Liver (tissue), 9 donors: Measurements from ENCODE around the gene USP33. TPM values are rescaled to one million over a fixed set of nuclear protein-coding genes. Genes with fewer than 3 reads are reported as not detected.

Experiments used
- DNase-seq: peaks from one replicate; pipeline ENCODE4 v3.0.0-alpha.2; 2017; ENCODE audit warnings: low spot score
- H3K27ac ChIP-seq, 2 donors: one replicate each; pipeline ENCODE4 v1.7.0; 2013; ENCODE audit warnings: inconsistent platforms in 2 of 2, low read length in 2 of 2, control low read depth in 1 of 2, low read depth in 1 of 2, mild to moderate bottlenecking in 1 of 2
- H3K27me3 ChIP-seq, 4 donors: one replicate each; pipeline versions ENCODE4 v1.6.1 to v1.7.0; 2013; ENCODE audit warnings: low read length in 3 of 4, inconsistent platforms in 1 of 4, mild to moderate bottlenecking in 1 of 4, moderate library complexity in 1 of 4; ENCODE audit not compliant: control insufficient read depth in 4 of 4, insufficient read depth in 4 of 4
- H3K36me3 ChIP-seq, 4 donors: one replicate each; pipeline versions ENCODE4 v1.6.1 to v1.7.0; 2013; ENCODE audit warnings: low read length in 3 of 4, mild to moderate bottlenecking in 3 of 4, low read depth in 1 of 4, moderate library complexity in 1 of 4; ENCODE audit not compliant: control insufficient read depth in 4 of 4, insufficient read depth in 3 of 4
- H3K4me1 ChIP-seq, 4 donors: one replicate each; pipeline versions ENCODE4 v1.6.1 to v1.7.0; 2013; ENCODE audit warnings: low read length in 3 of 4, mild to moderate bottlenecking in 3 of 4, moderate library complexity in 1 of 4; ENCODE audit not compliant: control insufficient read depth in 4 of 4, insufficient read depth in 4 of 4
- H3K4me3 ChIP-seq, 3 donors: one replicate each; pipeline versions ENCODE4 v1.6.1 to v1.7.0; 2013; ENCODE audit warnings: low read length in 3 of 3, control low read depth in 1 of 3, low read depth in 1 of 3, mild to moderate bottlenecking in 1 of 3
- H3K9ac ChIP-seq, 2 donors: one replicate each; pipeline ENCODE4 v1.7.0; 2013; ENCODE audit warnings: low read length in 2 of 2, mild to moderate bottlenecking in 2 of 2, moderate library complexity in 2 of 2, control low read depth in 1 of 2, low read depth in 1 of 2
- H3K9me3 ChIP-seq, 4 donors: one replicate each; pipeline versions ENCODE4 v1.6.1 to v1.7.0; 2013; ENCODE audit warnings: low read length in 3 of 4; ENCODE audit not compliant: control insufficient read depth in 4 of 4
- ATF3 ChIP-seq: IDR thresholded peaks from 2 replicates; pipeline ENCODE4 v1.6.1; 2016; ENCODE audit warnings: antibody characterized with exemption
- CTCF ChIP-seq: fragments of 150-350 bp; IDR thresholded peaks from 2 replicates; pipeline ENCODE4 v1.5.1; 2017; ENCODE audit warnings: improper control_type of control experiment, low read depth, low read length; ENCODE audit not compliant: missing input control
- EGR1 ChIP-seq, 2 donors: IDR thresholded peaks; 2 replicates each; pipeline ENCODE4 v1.6.1; 2016 to 2018; ENCODE audit warnings: antibody characterized with exemption in 2 of 2, low read depth in 2 of 2
- FOXA1 ChIP-seq: IDR thresholded peaks from 2 replicates; pipeline ENCODE4 v1.6.1; 2016; ENCODE audit warnings: antibody characterized with exemption
- FOXA2 ChIP-seq: IDR thresholded peaks from 2 replicates; pipeline ENCODE4 v1.6.1; 2016; ENCODE audit warnings: antibody characterized with exemption
- HNF4G ChIP-seq: IDR thresholded peaks from 2 replicates; pipeline ENCODE4 v1.6.1; 2016; ENCODE audit warnings: antibody characterized with exemption
- JUND ChIP-seq, 2 donors: IDR thresholded peaks; 2 replicates each; pipeline ENCODE4 v1.6.1; 2016; ENCODE audit warnings: antibody characterized with exemption in 2 of 2
- NR2F2 ChIP-seq: IDR thresholded peaks from 2 replicates; pipeline ENCODE4 v1.6.1; 2016; ENCODE audit warnings: antibody characterized with exemption
- REST ChIP-seq: IDR thresholded peaks from 2 replicates; pipeline ENCODE4 v1.6.1; 2016; ENCODE audit warnings: antibody characterized with exemption, mild to moderate bottlenecking
- RXRA ChIP-seq, 2 donors: IDR thresholded peaks; 2 replicates each; pipeline ENCODE4 v1.6.1; 2017 to 2018; ENCODE audit warnings: antibody characterized with exemption in 2 of 2, mild to moderate bottlenecking in 1 of 2
- SP1 ChIP-seq: IDR thresholded peaks from 2 replicates; pipeline ENCODE4 v1.6.1; 2018; ENCODE audit warnings: antibody characterized with exemption, mild to moderate bottlenecking
- TAF1 ChIP-seq: conservative IDR thresholded peaks from 2 replicates; pipeline ENCODE4 v1.6.1; 2016; ENCODE audit warnings: antibody characterized with exemption, mild to moderate bottlenecking
- YY1 ChIP-seq: IDR thresholded peaks from 2 replicates; pipeline ENCODE4 v1.6.1; 2016; ENCODE audit warnings: antibody characterized with exemption, mild to moderate bottlenecking
- ZBTB33 ChIP-seq: IDR thresholded peaks from 2 replicates; pipeline ENCODE4 v1.6.1; 2016; ENCODE audit warnings: antibody characterized with exemption
- whole genome bisulfite sequencing: extraction: QIAGEN DNeasy Blood & Tissue Kit; methylation state at CpG from one replicate; pipeline ENCODE4 v1.1.7; 2013; 5-methylcytosine and 5-hydroxymethylcytosine counted together
- polyA plus RNA-seq, 2 donors: library from polyadenylated mRNA; stranded (reverse) in 1 of 2; unstranded in 1 of 2; fragments of 200-250 nt in 1 of 2; fragments of >200 nt in 1 of 2; fragmentation: Nextera tagmentation in 1 of 2; extraction: Ambion mirVana in 1 of 2; gene quantifications; one replicate each; pipeline versions ENCODE4 v1.2.1 to v1.2.3, GENCODE V29; 2013 to 2015
- total RNA-seq, 2 donors: library from RNA; depleted of rRNA; stranded (reverse); fragments of >200 nt; gene quantifications; one replicate each; pipeline ENCODE4 v1.2.3, GENCODE V29; 2014
- TF ChIP-seq, protein P1 (sequence below): IDR thresholded peaks from 2 replicates; pipeline ENCODE4 v1.6.1; 2016; ENCODE audit warnings: antibody characterized with exemption
- donor health status: healthy.
- donor health status: healthy.
- donor health status: healthy.
- donor health status: healthy.
- donor health status: healthy.

USP33 gene
- total and polyA plus RNA-seq, 4 donors, result 9.2 to 50.5 (median 28.3) TPM

DNA sequence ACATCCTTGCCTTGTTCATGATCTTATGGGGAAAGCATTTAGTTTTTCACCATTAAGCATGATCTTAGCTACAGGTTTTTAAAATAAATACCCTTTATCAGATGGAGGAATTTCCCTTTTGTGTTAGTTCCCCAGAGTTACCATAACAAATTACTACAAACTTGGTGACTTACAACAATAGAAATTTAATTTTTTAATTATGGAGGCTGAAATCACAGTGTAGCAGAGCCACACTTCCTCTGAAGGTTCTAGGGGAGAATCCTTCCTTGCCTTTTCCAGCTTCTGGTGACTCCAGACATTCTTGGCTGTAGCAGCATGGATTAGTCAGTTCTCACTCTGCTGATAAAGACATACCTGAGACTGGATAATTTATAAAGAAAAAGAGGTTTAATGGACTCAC lies 38.3 kb upstream of the USP33 start:
- TF ChIP-seq ZBTB33 (no peak), EGR1 (IDR thresholded peaks at IDR 0.05; ENCODE audit: low read depth in 2 of 2) (no peak), YY1 (no peak), FOXA1 (no peak), SP1 (no peak), RXRA (IDR thresholded peaks at IDR 0.05) (no peak), CTCF (no peak), HNF4G (no peak), FOXA2 (no peak), JUND (IDR thresholded peaks at IDR 0.05) (no peak), ATF3 (no peak), REST (no peak), NR2F2 (no peak), TAF1 (no peak)
- TF ChIP-seq, protein P1, sequence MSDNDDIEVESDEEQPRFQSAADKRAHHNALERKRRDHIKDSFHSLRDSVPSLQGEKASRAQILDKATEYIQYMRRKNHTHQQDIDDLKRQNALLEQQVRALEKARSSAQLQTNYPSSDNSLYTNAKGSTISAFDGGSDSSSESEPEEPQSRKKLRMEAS, result no peak
- Histone ChIP-seq H3K36me3 (peaks cover 3 to 10% (median 5%) of the 10 kb centered on the region in 4 donors), H3K4me3 (no peak overlapping the region), H3K4me1 (no peaks in the 10 kb centered on the region), H3K27me3 (no peaks in the 10 kb centered on the region), H3K27ac (no peak overlapping the region), H3K9me3 (no peaks in the 10 kb centered on the region), H3K9ac (no peak overlapping the region)
- DNase-seq, result no peak

DNA sequence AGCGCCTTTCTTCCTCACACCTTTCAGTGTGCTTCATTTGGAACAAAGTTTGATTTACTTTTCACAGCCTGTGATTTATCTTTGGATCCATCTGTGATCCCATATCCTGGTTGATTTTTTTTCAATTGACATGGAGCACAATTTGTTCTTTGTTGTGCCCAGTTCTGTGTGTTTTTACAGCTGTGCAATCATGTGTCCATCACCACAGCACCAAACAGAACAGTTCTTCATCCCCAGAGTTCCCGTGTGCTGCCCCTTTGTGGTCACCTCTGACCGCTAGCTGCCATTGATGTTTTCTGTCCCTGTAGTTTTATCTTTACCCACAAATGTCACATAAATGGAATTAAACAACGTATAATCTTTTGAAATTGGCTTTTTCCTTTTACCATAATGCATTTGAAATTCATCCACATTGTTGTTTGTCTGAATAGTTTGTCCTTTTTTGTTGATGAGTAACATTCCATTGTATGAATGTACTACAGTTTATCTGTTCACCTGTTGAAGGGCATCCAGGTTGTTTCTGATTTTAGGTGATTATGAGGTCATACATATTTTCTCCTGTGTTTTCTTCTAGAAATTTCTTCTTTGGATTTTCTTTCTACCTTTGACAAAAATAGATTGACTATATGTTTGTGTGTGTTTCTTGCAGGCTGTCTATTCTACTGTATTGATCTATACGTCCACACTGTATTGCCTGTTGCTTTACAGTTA lies 37.2 kb upstream of the USP33 start:
- 86% methylated on average over 5 of the region's 5 CpGs for WGBS
- TF ChIP-seq, protein P1, result no peak
- TF ChIP-seq REST, result no peak
- no peak for DNase-seq

More for the DNA sequence above, 37.2 kb upstream of the USP33 start:
- peaks cover 2 to 5% (median 4%) of the 10 kb centered on the region in 4 donors for H3K36me3 ChIP-seq
- no peaks in the 10 kb centered on the region for H3K27me3 ChIP-seq
- H3K4me1 ChIP-seq, result no peaks in the 10 kb centered on the region
- H3K27ac ChIP-seq, result no peak overlapping the region
- no peaks in the 10 kb centered on the region for H3K9me3 ChIP-seq
- no peak overlapping the region for H3K4me3 ChIP-seq
- no peak overlapping the region for H3K9ac ChIP-seq
